Mucosa of descending colon (tissue), 3 donors: ENCODE measurements around the gene FNDC3B. TPM values are rescaled to one million over a fixed set of nuclear protein-coding genes. Genes with fewer than 3 reads are reported as not detected.

Experiments used
- ATAC-seq: fragments of 200-7000 bp; cut with Tn5 transposase; one replicate; pipeline ENCODE4 v1.9.1; 2020; ENCODE audit warnings: mild to moderate bottlenecking, moderate library complexity
- DNase-seq, 3 donors: peaks; one replicate each; pipeline ENCODE4 v3.0.0-alpha.2; 2020
- H3K36me3 ChIP-seq: fragments of 200-600 bp; one replicate; pipeline ENCODE4 v1.8.0; 2021; ENCODE audit warnings: low read depth, mild to moderate bottlenecking
- H3K4me1 ChIP-seq: fragments of 200-600 bp; one replicate; pipeline ENCODE4 v1.8.0; 2021; ENCODE audit warnings: low read depth, mild to moderate bottlenecking
- H3K4me3 ChIP-seq: fragments of 200-600 bp; one replicate; pipeline ENCODE4 v1.8.0; 2021; ENCODE audit warnings: mild to moderate bottlenecking
- H3K9me3 ChIP-seq: fragments of 200-600 bp; one replicate; pipeline ENCODE4 v1.8.0; 2021; ENCODE audit warnings: mild to moderate bottlenecking
- CTCF ChIP-seq: fragments of 200-600 bp; IDR thresholded peaks from one replicate; pipeline ENCODE4 v1.8.0; 2022; ENCODE audit warnings: antibody characterized with exemption, mild to moderate bottlenecking
- intact Hi-C, 2 donors: fragments of 100-400 bp; cut with DNase I in 1 of 2; cut with micrococcal nuclease in 1 of 2; formaldehyde crosslinking; loops; one replicate each; pipeline versions ENCODE4 v1.11.0 to v1.11.1; 2022; cut with DNase I, micrococcal nuclease
- total RNA-seq, 3 donors: library from RNA; stranded (reverse); fragmentation: NEBNext Ultra II Directional in 2 of 3; extraction: Animal tissue kit (Norgen Biotek cat#: 25700) in 2 of 3; gene quantifications; one replicate each; pipeline versions ENCODE4 v1.2.1 to v1.2.4, GENCODE V29; 2021 to 2023
- donor health status: DM: no; HTN: no; CAD: no; lungs with moderate emphysema.
- donor health status: DM: no; HTN: no; CAD: no.
- donor health status: DM: no; HTN: yes; CAD: no.

The FNDC3B gene
- total RNA-seq, 3 donors from 2014 or later, result 107 to 132 (median 126) TPM

- Histone ChIP-seq H3K36me3 (no peaks in the 10 kb centered on the region), H3K9me3 (no peaks in the 10 kb centered on the region), H3K4me3 (no peak overlapping the region), H3K4me1 (peaks cover 28% of the 10 kb centered on the region)
- intact Hi-C loops, result no loop called here
- ATAC-seq (peak; percentile 83), DNase-seq (peak in 2 of 3 donors; percentile 28 to 52)
- no peak for TF ChIP-seq CTCF
Measured at GRCh38 chr3:172203522-172204258, 164.3 kb downstream of the FNDC3B start.

GRCh38 chr3:172204716-172205115, 165.3 kb downstream of the FNDC3B start:
- ATAC-seq, result no peak

GRCh38 chr3:172208586-172209332, 169.4 kb downstream of the FNDC3B start:
- no peaks in the 10 kb centered on the region for H3K9me3 ChIP-seq
- H3K4me3 ChIP-seq, result no peak overlapping the region
- no peak for TF ChIP-seq CTCF
- H3K36me3 ChIP-seq, result no peaks in the 10 kb centered on the region
- ATAC-seq, result peak; percentile 15
- no peak for DNase-seq
- intact Hi-C loops, result no loop called here
- H3K4me1 ChIP-seq, result peaks cover 23% of the 10 kb centered on the region

More at GRCh38 chr3:172204716-172205115, 165.3 kb downstream of the FNDC3B start:
- intact Hi-C loops, result no loop called here
- no peak for TF ChIP-seq CTCF
- no peak for DNase-seq
- H3K36me3 ChIP-seq, result no peaks in the 10 kb centered on the region
- H3K9me3 ChIP-seq, result no peaks in the 10 kb centered on the region
- peaks cover 28% of the 10 kb centered on the region for H3K4me1 ChIP-seq
- H3K4me3 ChIP-seq, result no peak overlapping the region

GRCh38 chr3:172209333-172210321, 170.2 kb downstream of the FNDC3B start:
- Histone ChIP-seq H3K4me3 (no peak overlapping the region), H3K4me1 (peaks cover 23% of the 10 kb centered on the region), H3K36me3 (no peaks in the 10 kb centered on the region), H3K9me3 (no peaks in the 10 kb centered on the region)
- ATAC-seq, result peak; percentile 12
- peak in 2 of 3 donors; percentile 33 to 57 for DNase-seq
- intact Hi-C loops, result no loop called here
- no peak for TF ChIP-seq CTCF

- DNase-seq, result no peak
- ATAC-seq, result no peak
- TF ChIP-seq CTCF, result no peak
- Histone ChIP-seq H3K36me3 (no peaks in the 10 kb centered on the region), H3K9me3 (no peaks in the 10 kb centered on the region), H3K4me1 (peaks cover 17% of the 10 kb centered on the region), H3K4me3 (no peak overlapping the region)
- intact Hi-C loops, result no loop called here
Measured at GRCh38 chr3:172210355-172210754, 171.0 kb downstream of the FNDC3B start.
